Measurements from ENCODE around the gene TMEM164.

Gene TMEM164

DNA sequence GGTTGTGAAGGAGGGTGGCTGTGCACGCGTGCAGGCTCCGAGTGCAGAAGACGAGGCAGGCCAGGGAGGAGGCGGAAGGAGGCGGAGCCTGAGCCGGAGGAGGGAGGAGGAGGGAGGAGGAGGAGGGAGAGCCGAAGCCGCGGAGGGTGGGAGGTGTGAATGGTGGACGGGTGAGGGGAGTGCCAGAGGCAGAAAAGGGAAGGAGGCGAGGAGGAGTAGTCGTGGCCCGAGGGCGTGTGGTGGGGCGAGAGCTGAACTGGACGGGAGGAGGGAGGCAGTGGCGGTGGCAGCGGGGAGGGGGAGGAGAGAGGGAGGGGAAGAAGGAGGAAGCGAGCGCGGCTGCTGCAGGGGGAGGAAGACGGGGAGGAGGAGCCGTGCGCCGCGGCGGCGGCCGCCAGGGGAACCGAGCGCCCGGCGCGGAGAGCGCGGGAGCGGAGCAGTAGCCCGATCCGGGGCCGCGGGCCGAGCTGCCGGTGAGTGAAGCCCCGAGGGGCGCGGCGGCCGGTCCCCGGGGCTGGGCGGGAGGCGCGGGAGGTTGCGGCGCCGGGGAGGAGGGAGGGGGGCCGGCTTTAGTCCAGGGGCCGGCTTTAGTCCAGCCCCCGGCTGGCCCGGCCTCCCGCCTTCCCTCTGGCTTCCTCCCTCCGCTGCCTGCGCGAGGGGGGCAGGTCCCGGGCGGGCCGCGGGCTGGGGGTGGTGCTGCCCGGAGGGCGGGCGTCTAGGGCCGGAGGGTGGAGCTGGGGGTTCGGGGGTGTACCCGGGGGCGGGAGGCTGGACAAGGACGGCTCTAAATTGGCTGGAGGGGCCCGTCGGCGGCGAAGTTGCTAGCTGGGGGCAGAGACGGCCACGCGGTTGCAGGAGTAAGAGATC lies at the start of gene TMEM164:
TSS of gene TMEM164 (plus strand) at position 815 of the 867 bp plus-strand sequence. CDS start 661 bp downstream, outside the sequence.
- H3K27ac ChIP-seq = peak within 1 kb of the TSS; percentile 70
- TF ChIP-seq, protein P1, sequence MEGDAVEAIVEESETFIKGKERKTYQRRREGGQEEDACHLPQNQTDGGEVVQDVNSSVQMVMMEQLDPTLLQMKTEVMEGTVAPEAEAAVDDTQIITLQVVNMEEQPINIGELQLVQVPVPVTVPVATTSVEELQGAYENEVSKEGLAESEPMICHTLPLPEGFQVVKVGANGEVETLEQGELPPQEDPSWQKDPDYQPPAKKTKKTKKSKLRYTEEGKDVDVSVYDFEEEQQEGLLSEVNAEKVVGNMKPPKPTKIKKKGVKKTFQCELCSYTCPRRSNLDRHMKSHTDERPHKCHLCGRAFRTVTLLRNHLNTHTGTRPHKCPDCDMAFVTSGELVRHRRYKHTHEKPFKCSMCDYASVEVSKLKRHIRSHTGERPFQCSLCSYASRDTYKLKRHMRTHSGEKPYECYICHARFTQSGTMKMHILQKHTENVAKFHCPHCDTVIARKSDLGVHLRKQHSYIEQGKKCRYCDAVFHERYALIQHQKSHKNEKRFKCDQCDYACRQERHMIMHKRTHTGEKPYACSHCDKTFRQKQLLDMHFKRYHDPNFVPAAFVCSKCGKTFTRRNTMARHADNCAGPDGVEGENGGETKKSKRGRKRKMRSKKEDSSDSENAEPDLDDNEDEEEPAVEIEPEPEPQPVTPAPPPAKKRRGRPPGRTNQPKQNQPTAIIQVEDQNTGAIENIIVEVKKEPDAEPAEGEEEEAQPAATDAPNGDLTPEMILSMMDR (conservative IDR thresholded peaks at IDR 0.05) = no peak

- H3K27ac ChIP-seq = no peak overlapping the region
Measured at GRCh38 chrX:109954333-109954732, 48.6 kb upstream of the TMEM164 start.

DNA sequence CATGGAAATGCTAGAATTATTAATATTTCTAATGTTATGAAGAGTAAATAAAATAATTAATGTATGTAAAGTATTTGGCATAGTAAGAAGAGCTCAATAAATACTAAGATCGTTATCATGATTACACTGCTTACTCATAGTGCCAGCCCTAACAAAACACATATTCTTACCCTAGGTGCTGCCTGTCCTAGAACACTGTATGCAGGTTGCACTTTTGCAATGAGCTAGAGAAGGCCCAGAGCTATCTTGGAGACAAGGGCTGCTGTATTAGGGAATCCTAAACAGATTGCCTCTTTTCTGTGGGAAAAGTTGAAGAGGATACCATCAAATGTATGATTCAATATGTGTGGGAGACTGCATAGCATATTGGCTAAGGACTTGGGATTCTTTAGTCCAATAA lies 48.0 kb upstream of the TMEM164 start:
- H3K27ac ChIP-seq = no peak overlapping the region
- TF ChIP-seq, protein P1 (conservative IDR thresholded peaks at IDR 0.05) = no peak

More at GRCh38 chrX:109954333-109954732, 48.6 kb upstream of the TMEM164 start:
- TF ChIP-seq, protein P1 (conservative IDR thresholded peaks at IDR 0.05) = no peak

- no peak overlapping the region for H3K27ac ChIP-seq
- TF ChIP-seq, protein P1 (conservative IDR thresholded peaks at IDR 0.05) = no peak
Measured at GRCh38 chrX:109958266-109958665, 44.6 kb upstream of the TMEM164 start.

DNA sequence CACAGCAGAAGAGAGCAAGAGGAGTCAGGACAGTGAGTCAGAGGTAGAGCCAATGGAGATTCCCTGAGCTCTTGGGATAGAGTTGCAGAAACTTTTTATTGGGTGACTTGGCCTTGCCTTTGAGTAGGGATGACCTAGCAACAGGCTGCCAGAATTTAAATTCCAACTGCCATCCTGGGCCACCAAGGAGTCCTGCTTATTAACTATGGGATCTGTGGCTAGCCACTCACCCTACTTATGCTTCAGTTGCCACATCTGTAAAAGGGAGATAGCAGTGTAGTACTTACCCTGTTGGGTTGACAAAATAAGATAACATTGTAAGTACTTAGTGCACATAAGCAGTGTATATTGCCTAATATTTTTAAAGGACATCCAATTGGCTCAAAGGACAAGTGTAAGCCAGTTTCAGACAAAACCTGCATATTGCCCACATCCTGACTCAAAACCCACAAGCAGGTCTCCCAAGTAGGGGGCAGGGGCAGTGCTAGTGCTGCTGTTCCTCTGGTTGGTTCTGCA lies 43.5 kb upstream of the TMEM164 start:
- no peak overlapping the region for H3K27ac ChIP-seq
- TF ChIP-seq, protein P1 (conservative IDR thresholded peaks at IDR 0.05) = no peak

GRCh38 chrX:109964390-109964789 lies 38.5 kb upstream of the TMEM164 start:
- TF ChIP-seq, protein P1 (conservative IDR thresholded peaks at IDR 0.05) = no peak

GRCh38 chrX:109966246-109966645 lies 36.7 kb upstream of the TMEM164 start:
- TF ChIP-seq, protein P1 (conservative IDR thresholded peaks at IDR 0.05) = no peak
- H3K27ac ChIP-seq = no peak overlapping the region

More at GRCh38 chrX:109964390-109964789, 38.5 kb upstream of the TMEM164 start:
- H3K27ac ChIP-seq = no peak overlapping the region
